ENCODE data around the gene ABHD17C.

Gene ABHD17C

GRCh38 chr15:80691575-80691974 lies 3.5 kb upstream of the ABHD17C start:
- no peak for DNase-seq

GRCh38 chr15:80693682-80694610 lies 1.2 kb upstream of the ABHD17C start:
- no peak for DNase-seq

- DNase-seq, result peak; percentile 48
Measured at GRCh38 chr15:80694611-80695098, 455 bp upstream of the ABHD17C start.

GRCh38 chr15:80695911-80696661 lies 976 bp downstream of the ABHD17C start:
- no peak for DNase-seq

- DNase-seq, result no peak
Measured at GRCh38 chr15:80697075-80697685, 2.1 kb downstream of the ABHD17C start.

- DNase-seq, result peak; percentile 35
Measured at GRCh38 chr15:80698676-80699075, 3.6 kb downstream of the ABHD17C start.

- DNase-seq, result peak; percentile 24
Measured at GRCh38 chr15:80699981-80700380, 4.9 kb downstream of the ABHD17C start.

GRCh38 chr15:80701676-80702311 lies 6.7 kb downstream of the ABHD17C start:
- no peak for DNase-seq

- no peak for DNase-seq
Measured at GRCh38 chr15:80703081-80703480, 8.0 kb downstream of the ABHD17C start.

GRCh38 chr15:80703965-80704364 lies 8.9 kb downstream of the ABHD17C start:
- no peak for DNase-seq

- no peak for DNase-seq
Measured at GRCh38 chr15:80706161-80706560, 11.1 kb downstream of the ABHD17C start.

GRCh38 chr15:80709542-80709941 lies 14.4 kb downstream of the ABHD17C start:
- DNase-seq, result no peak

- peak; percentile 55 for DNase-seq
Measured at GRCh38 chr15:80710635-80711554, 15.8 kb downstream of the ABHD17C start.

- no peak for DNase-seq
Measured at GRCh38 chr15:80711886-80712285, 16.8 kb downstream of the ABHD17C start.

- peak; percentile 51 for DNase-seq
Measured at GRCh38 chr15:80712956-80713355, 17.8 kb downstream of the ABHD17C start.

- DNase-seq, result no peak
Measured at GRCh38 chr15:80721476-80721875, 26.4 kb downstream of the ABHD17C start.

GRCh38 chr15:80722811-80723210 lies 27.7 kb downstream of the ABHD17C start:
- no peak for DNase-seq

GRCh38 chr15:80727196-80727595 lies 32.1 kb downstream of the ABHD17C start:
- peak; percentile 39 for DNase-seq

GRCh38 chr15:80727596-80727995 lies 32.5 kb downstream of the ABHD17C start:
- DNase-seq, result no peak

- peak; percentile 64 for DNase-seq
Measured at GRCh38 chr15:80730387-80730786, 35.3 kb downstream of the ABHD17C start.

- peak; percentile 55 for DNase-seq
Measured at GRCh38 chr15:80730926-80731325, 35.8 kb downstream of the ABHD17C start.

GRCh38 chr15:80732167-80732566 lies 37.1 kb downstream of the ABHD17C start:
- DNase-seq, result no peak
